IPS-20b (cell line): ENCODE data around the gene THEM5.
"Not testable (repeated sequence)": the region's sequence is repeated elsewhere in the genome, so short reads cannot be mapped to it uniquely, and the experiment has no call there.

Experiments
- H3K27ac ChIP-seq: one replicate; pipeline ENCODE4 v1.5.1; 2013; ENCODE audit warnings: low read length
- H3K27me3 ChIP-seq: 2 replicates; pipeline ENCODE4 v1.6.1; 2013; ENCODE audit warnings: mild to moderate bottlenecking, low read length, inconsistent platforms; ENCODE audit not compliant: insufficient read depth
- H3K36me3 ChIP-seq: 2 replicates; pipeline ENCODE4 v1.6.1; 2013; ENCODE audit warnings: low read depth, mild to moderate bottlenecking, inconsistent platforms, low read length, moderate library complexity; ENCODE audit not compliant: insufficient read depth
- H3K4me1 ChIP-seq: 2 replicates; pipeline ENCODE4 v1.6.1; 2013; ENCODE audit warnings: mild to moderate bottlenecking, control low read depth, inconsistent platforms, low read length, moderate library complexity; ENCODE audit not compliant: insufficient read depth
- H3K4me3 ChIP-seq: 2 replicates; pipeline ENCODE4 v1.5.1; 2013; ENCODE audit warnings: mild to moderate bottlenecking, low read length, inconsistent platforms
- H3K9ac ChIP-seq: 2 replicates; pipeline ENCODE4 v1.6.1; 2013; ENCODE audit warnings: low read depth, mild to moderate bottlenecking, inconsistent platforms, low read length, moderate library complexity
- H3K9me3 ChIP-seq: 2 replicates; pipeline ENCODE4 v1.6.1; 2013; ENCODE audit warnings: mild to moderate bottlenecking, low read depth, low read length, inconsistent platforms; ENCODE audit not compliant: insufficient read depth

THEM5 gene

DNA sequence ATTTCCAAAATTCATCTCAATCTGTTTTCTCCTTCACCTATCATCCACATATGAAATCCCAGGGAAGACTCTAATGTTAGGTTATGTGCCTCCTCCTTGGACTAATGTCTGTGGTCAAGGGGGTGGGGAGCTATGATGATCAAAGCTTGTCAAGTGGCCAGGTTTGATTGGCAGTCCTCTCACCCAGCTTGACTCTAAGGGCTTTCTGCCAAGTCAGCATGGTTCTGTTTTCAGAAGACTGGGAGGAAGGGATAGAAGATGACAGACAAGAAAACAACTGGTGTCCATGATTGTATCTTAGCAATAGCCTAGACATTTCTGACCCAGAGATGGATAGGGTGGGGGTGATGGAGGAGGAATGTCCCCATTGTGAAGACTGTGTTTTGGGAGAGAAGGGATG is 9.1 kb upstream of the THEM5 start:
- Histone ChIP-seq H3K36me3 (no peaks in the 10 kb centered on the region), H3K4me3 (no peak overlapping the region), H3K27ac (no peak overlapping the region), H3K27me3 (peaks cover 76% of the 10 kb centered on the region), H3K9me3 (no peaks in the 10 kb centered on the region), H3K4me1 (peaks cover 13% of the 10 kb centered on the region; the same call in 1 of the 2 replicates), H3K9ac (no peak overlapping the region)

DNA sequence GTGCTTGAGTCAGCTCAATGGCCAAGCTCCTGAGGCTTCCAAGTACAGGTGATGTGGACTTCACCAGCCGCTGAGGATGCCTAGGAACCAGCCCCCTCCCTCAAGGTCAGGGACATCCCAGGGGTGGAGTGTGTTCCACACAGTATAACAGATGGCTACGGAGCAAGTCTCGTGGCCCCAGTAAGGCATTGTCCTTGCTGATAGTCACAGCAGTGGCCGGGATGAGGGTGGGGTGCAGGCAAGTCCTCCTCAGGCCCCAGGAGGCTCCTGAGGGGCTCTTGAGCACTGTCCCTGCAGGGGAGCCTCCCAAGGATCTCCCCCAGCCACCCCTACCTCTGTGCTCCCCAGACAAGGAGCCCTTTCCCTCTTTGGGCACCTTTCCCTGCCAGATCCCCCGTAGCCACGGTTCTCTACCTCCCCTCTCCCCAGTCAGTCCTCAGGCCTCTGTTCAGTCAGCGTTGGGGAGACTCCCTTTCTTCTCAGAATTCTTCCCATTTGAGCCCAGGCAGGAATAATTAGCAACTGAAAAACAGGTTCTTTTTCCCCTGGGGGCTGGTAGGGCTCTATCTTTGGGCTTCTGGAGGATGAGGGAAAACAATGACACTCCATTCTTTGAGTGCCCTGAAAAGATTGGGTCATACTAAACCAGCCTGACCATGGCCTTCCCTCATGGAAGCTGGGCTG is 7.1 kb upstream of the THEM5 start:
- H3K4me1 ChIP-seq, result peaks cover 13% of the 10 kb centered on the region; the same call in 1 of the 2 replicates
- H3K9me3 ChIP-seq, result no peaks in the 10 kb centered on the region
- no peak overlapping the region for H3K27ac ChIP-seq
- no peak overlapping the region for H3K9ac ChIP-seq
- peak overlapping the region; percentile 30; the same call in 1 of the 2 replicates for H3K4me3 ChIP-seq
- H3K27me3 ChIP-seq, result peaks cover 82% of the 10 kb centered on the region
- H3K36me3 ChIP-seq, result no peaks in the 10 kb centered on the region

DNA sequence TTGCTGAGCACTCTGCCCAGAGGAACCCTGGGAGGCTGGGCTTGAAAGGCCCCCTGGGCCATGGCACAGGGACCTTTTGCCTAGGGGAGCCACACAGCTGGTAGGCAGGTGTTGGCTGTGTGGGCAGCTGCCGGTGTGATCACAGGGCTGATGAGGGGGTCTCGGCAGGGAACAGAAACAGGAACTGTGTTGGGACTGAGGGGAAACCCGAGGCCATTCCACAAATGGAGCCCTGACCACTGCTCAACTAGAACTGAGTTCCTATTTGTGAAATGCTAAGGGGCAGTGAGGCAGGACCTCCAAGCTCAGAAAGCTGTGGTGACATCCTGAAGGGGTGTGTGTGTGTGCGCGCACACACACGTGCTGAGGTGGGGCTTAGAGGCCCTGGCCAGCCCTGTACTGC is 6.4 kb upstream of the THEM5 start:
- H3K27me3 ChIP-seq, result peaks cover 79% of the 10 kb centered on the region
- H3K4me1 ChIP-seq, result peaks cover 13% of the 10 kb centered on the region; the same call in 1 of the 2 replicates
- H3K9me3 ChIP-seq, result no peaks in the 10 kb centered on the region
- no peak overlapping the region for H3K9ac ChIP-seq
- H3K27ac ChIP-seq, result no peak overlapping the region
- no peak overlapping the region for H3K4me3 ChIP-seq
- no peaks in the 10 kb centered on the region for H3K36me3 ChIP-seq

DNA sequence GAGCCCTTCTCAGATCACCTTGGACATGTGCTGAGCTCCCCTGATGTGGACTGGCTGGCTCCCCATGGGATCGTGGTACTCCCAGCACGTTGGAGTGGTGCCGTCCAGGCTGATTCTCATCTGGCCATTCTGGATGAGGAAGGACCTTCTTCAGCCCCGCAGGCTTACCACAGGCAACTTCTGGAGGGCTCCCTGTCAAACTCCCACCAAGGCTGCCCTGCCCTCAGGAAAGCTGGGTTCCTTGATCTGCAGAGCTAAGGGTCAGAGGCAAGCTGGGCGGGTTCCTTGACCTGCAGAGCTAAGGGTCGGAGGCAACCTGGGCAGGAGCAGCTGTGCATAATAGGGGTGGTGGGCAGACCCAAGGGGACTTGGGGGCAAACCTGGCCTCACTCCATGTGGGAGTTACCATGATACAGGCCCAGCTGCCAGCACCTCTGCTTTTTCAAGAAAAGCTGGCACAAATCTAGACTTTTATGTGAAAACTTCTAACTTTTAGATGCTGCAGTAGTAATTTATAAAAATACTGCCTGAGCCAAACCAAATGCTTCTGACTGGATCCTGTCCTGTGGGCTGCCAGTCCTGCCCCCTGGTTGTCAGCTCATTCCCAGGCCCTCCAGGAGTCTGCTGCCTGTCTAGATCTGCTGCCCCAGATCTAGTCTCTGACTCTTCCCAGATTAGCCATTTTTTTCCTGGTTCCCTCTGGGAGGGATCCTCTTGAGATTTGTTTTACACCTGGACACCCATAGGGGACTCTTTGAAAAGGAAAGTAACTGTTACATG is 5.6 kb upstream of the THEM5 start:
- no peak overlapping the region for H3K27ac ChIP-seq

DNA sequence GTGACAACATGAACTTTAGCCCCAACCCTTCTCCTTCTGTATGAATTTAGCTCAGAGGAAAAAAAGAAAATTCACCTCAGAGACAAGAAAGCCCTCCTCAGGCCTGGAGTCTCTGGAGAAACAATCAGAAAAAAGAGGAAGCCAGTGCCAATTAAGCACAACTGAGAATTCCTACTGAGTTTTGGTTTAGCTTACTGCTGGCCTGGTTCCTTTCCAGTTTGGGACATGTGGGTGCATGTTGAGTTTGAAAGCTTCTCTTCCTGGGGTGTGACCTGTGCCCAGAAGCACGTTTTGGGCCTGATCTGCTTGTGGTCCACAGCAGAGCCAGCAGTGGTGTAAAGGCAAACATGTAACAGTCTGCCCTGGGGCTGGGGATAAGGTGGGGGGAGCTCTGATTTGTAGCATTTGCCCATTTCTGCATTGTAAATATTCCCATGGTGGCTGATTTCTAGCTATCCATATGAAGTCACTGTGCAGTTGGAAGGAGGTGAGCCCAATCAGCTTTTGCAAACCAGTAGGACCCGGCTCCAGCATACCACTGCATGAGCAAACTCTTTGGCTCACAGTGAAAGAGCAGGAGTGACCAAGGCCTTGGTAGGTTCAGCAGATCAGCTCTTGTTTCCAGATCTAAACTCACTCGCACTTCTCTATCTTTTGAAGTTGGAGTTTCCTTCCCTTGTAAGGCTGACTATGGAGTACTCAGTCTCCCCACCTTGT is 4.7 kb upstream of the THEM5 start:
- Histone ChIP-seq H3K27ac (no peak overlapping the region), H3K27me3 (peaks cover 61% of the 10 kb centered on the region), H3K9me3 (no peaks in the 10 kb centered on the region), H3K9ac (no peak overlapping the region), H3K4me3 (no peak overlapping the region), H3K4me1 (peaks cover 13% of the 10 kb centered on the region; the same call in 1 of the 2 replicates), H3K36me3 (no peaks in the 10 kb centered on the region)

More for the DNA sequence above, 5.6 kb upstream of the THEM5 start:
- peaks cover 70% of the 10 kb centered on the region for H3K27me3 ChIP-seq
- H3K36me3 ChIP-seq, result no peaks in the 10 kb centered on the region
- H3K9ac ChIP-seq, result no peak overlapping the region
- no peak overlapping the region for H3K4me3 ChIP-seq
- no peaks in the 10 kb centered on the region for H3K9me3 ChIP-seq
- peaks cover 13% of the 10 kb centered on the region; the same call in 1 of the 2 replicates for H3K4me1 ChIP-seq

DNA sequence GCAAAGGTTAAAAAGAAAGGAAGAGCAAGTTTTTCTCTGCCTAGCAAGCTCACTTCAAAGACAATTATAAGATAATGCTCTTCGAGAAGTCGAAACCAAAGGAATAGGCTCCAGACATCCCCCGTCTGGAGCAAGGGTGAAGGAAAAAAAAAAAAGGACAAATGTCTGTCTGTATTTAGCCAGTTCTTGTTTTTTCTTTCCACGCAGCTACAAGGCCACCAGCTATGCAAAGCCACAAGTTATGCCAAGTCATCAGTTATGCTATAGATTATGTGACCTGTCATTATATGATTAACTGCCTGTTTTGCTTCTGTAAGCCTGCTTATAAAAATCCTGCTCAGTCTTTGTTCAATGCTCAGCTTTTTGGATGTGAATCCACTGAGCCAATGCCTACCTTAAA is 2.4 kb upstream of the THEM5 start:
- Histone ChIP-seq H3K36me3 (no peaks in the 10 kb centered on the region), H3K9ac (no peak overlapping the region), H3K27ac (no peak overlapping the region), H3K4me1 (peaks cover 6% of the 10 kb centered on the region; the same call in 1 of the 2 replicates), H3K27me3 (peaks cover 51% of the 10 kb centered on the region), H3K4me3 (no peak overlapping the region), H3K9me3 (no peaks in the 10 kb centered on the region)

DNA sequence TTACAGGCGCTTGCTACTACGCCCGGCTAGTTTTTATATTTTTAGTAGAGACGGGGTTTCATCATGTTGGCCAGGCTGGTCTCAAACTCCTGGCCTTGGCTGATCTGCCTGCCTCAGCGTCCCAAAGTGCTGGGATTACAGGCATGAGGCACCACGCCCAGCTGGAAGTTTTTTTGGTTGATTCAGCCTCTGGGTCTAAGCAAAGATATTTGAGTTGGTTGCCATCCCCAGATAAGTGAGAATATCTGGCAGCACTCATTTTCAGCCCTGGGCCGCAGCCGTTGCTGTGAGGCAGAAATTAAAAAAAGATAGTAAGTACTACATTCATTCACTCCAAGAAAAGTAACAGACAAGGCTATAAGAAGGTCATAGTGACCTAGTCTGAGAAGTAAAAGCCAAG is 2.0 kb upstream of the THEM5 start:
- H3K27ac ChIP-seq, H3K36me3 ChIP-seq, H3K4me1 ChIP-seq, H3K9me3 ChIP-seq, H3K9ac ChIP-seq, H3K4me3 ChIP-seq: not testable (repeated sequence)
- H3K27me3 ChIP-seq, result peaks cover 49% of the 10 kb centered on the region

- Histone ChIP-seq H3K27ac (no peak overlapping the region), H3K4me3 (no peak overlapping the region), H3K27me3 (peaks cover 40% of the 10 kb centered on the region), H3K9me3 (no peaks in the 10 kb centered on the region), H3K36me3 (no peaks in the 10 kb centered on the region), H3K4me1 (no peaks in the 10 kb centered on the region), H3K9ac (no peak overlapping the region)
These were observed 1.1 kb upstream of the THEM5 start for GRCh38 chr1:151854658-151855057.

DNA sequence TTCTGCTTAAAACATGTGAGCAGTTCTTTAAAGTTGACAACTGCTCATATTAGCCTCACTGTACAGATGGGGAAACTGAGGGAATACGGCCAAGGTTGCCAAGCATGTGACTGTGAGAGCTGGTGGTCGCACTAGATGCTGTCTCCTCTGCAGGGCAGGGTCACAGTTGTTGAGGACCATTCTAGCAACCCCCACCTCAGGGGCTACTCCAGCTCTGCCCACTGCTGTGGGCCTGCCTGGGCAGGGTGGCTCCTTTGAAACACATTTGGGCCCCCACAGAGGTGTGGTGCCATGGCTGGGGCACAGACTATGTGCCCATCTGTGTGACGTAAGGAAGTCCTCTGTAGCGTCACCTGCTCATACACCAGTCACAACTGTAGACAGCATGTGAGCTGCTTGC is 779 bp downstream of the THEM5 start:
- Histone ChIP-seq H3K27me3 (peaks cover 21% of the 10 kb centered on the region), H3K9me3 (no peaks in the 10 kb centered on the region), H3K27ac (no peak overlapping the region), H3K4me1 (no peaks in the 10 kb centered on the region; the same call in 1 of the 2 replicates), H3K36me3 (no peaks in the 10 kb centered on the region), H3K4me3 (no peak overlapping the region), H3K9ac (no peak overlapping the region)

DNA sequence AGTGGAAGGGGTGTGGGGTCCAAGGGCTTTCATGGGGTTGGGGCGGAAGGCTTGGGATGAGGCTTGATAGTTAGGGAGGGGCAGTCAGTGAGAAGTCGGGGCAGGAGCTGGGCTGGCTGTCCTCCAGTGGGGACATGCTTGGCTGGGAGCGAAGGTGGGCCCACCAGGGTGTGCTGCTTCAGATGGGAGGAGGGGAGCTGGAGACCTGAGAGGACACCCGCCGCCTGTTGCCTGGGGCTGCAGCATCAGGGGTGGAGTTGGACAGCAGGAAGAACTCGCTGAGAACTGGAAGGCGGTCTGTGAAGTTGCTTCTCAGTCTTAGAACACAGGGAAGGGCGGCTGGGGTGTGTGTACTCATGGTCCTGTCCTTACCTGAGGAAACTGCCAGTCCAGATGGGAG is 1.6 kb downstream of the THEM5 start:
- H3K4me3 ChIP-seq, result no peak overlapping the region
- no peak overlapping the region for H3K9ac ChIP-seq
- no peaks in the 10 kb centered on the region for H3K36me3 ChIP-seq
- peaks cover 14% of the 10 kb centered on the region; the same call in 1 of the 2 replicates for H3K27me3 ChIP-seq
- H3K27ac ChIP-seq, result no peak overlapping the region
- no peaks in the 10 kb centered on the region; the same call in 1 of the 2 replicates for H3K4me1 ChIP-seq
- no peaks in the 10 kb centered on the region for H3K9me3 ChIP-seq

DNA sequence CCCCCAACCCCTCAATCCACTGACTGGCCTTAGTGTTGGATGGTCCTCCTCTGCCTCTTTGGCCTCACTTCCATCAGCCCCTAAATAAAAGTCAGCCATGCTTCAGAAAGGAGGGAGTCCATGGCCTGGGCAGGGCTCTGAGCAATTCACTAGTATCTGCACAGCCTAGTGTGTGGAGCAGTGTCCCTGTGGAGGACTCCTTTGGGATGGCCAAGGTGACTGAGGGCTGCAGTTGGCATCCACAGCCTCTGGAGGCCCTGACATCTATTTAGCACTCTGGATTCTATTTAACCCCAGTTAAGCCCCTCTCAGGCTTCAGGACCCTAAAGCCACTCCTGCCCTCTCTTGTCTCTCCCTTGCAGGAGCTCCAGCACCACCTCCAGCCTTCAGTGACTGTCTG is 3.6 kb downstream of the THEM5 start:
- no peaks in the 10 kb centered on the region for H3K9me3 ChIP-seq
- H3K27me3 ChIP-seq, result peaks cover 14% of the 10 kb centered on the region; the same call in 1 of the 2 replicates
- no peaks in the 10 kb centered on the region for H3K36me3 ChIP-seq
- H3K4me1 ChIP-seq, result peaks cover 8% of the 10 kb centered on the region
- H3K4me3 ChIP-seq, result no peak overlapping the region
- no peak overlapping the region for H3K27ac ChIP-seq
- H3K9ac ChIP-seq, result no peak overlapping the region
